ENCODE data around the gene SLC39A11. TPM values are rescaled to one million over a fixed set of nuclear protein-coding genes. Genes with fewer than 3 reads are reported as not detected.

SLC39A11 gene
- total and polyA plus RNA-seq, 2 of the 13 experiments (the other 11 are each of a cell fraction or from before 2014, with no cell fraction given): 17.2 to 31.5 TPM

GRCh38 chr17:72717676-72718075, 374.8 kb downstream of the SLC39A11 start:
- in situ Hi-C loops (cut with HindIII; ENCODE audit: extremely low pct_ligation_motif_present, low pct_unique_long_range_greater_than_20kb): no loop called here
- Histone ChIP-seq H4K20me1 (ENCODE audit: insufficient read depth, low read length) (no peaks in the 10 kb centered on the region), H3K27ac (ENCODE audit: extremely low read length, insufficient read depth, low read length) (no peak overlapping the region), H2AFZ (ENCODE audit: low read length) (no peak overlapping the region), H3K27me3 (ENCODE audit: control insufficient read depth in 1 of 2, insufficient read depth in 2 of 2, low read length in 2 of 2) (no peaks in the 10 kb centered on the region), H3K79me2 (ENCODE audit: insufficient read depth, low read length) (no peaks in the 10 kb centered on the region), H3K9ac (ENCODE audit: insufficient read depth, low read depth, low read length) (no peak overlapping the region), H3K36me3 (replicated peaks in 1 of 2; ENCODE audit: control insufficient read depth in 1 of 2, insufficient read depth in 2 of 2, low read length in 2 of 2) (no peaks in the 10 kb centered on the region), H3K4me2 (ENCODE audit: low read depth, low read length) (no peak overlapping the region), H3K4me3 (replicated peaks in 1 of 3; ENCODE audit: insufficient read depth in 1 of 3, low read depth in 2 of 3, low read length in 3 of 3) (no peak overlapping the region), H3K9me3 (ENCODE audit: low read length) (no peaks in the 10 kb centered on the region), H3K4me1 (ENCODE audit: insufficient read depth, low read length) (peaks cover 39% of the 10 kb centered on the region)
- DNase-seq (ENCODE audit: low spot score) (no peak), ATAC-seq (no peak), FAIRE-seq (no peak)
- ChIA-PET POLR2A (interaction anchor here (1.2 kb wide), 1 partner anchor 34 kb away, joined by 6 read pairs; no protein-coding TSS in a partner anchor), CTCF (ENCODE audit: low intra/inter-chr PET ratio, low total read pairs) (no interaction called here)
- intact Hi-C loops (cut with micrococcal nuclease; ENCODE audit: unreplicated experiment): loop anchor here (2.0 to 5.0 kb wide), 2 partner anchors 55 to 157 kb away; no protein-coding TSS in a partner anchor
- BruUV-seq (replicated peaks): no TSS peak
- no peak for TF ChIP-seq NONO (IDR thresholded peaks at IDR 0.05)
- no peak for TF ChIP-seq NONO (CRISPR knock-in tag; conservative IDR thresholded peaks at IDR 0.05)
- no peak for TF ChIP-seq ZNF274 (CRISPR knock-in tag; IDR thresholded peaks at IDR 0.05)
- no peak for TF ChIP-seq SETDB1 (CRISPR knock-in tag; IDR thresholded peaks at IDR 0.05; ENCODE audit: borderline replicate concordance)
- no peak for TF ChIP-seq PTBP1 (IDR thresholded peaks at IDR 0.05; ENCODE audit: low read depth, low read length, poor library complexity, severe bottlenecking)
- WGBS (ENCODE audit: low lambda C conversion rate): 96% methylated on average over 8 of the region's 8 CpGs

DNA sequence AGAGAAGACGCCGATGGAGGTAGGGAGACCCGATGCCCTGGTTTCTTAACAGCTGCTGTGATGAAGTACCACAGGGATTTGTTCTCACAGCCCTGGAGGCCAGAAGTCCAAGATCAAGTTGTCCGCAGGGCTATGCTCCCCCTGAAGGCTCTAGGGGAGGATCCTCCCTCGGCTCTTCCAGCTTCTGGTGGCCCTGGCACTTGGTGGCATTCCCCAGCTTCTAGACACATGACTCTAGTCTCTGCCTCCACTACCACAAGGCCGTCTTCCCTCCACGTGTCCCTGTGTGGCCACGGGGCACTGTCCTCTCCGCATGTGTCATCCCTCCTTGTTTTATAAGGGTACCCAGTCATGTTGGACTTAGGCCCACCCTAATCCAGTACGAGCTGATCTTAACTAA, 375.2 kb downstream of the SLC39A11 start:
- Histone ChIP-seq H4K20me1 (ENCODE audit: insufficient read depth, low read length) (no peaks in the 10 kb centered on the region), H3K79me2 (ENCODE audit: insufficient read depth, low read length) (no peaks in the 10 kb centered on the region), H3K9me3 (ENCODE audit: low read length) (no peaks in the 10 kb centered on the region), H3K36me3 (replicated peaks in 1 of 2; ENCODE audit: control insufficient read depth in 1 of 2, insufficient read depth in 2 of 2, low read length in 2 of 2) (no peaks in the 10 kb centered on the region), H3K27me3 (ENCODE audit: control insufficient read depth in 1 of 2, insufficient read depth in 2 of 2, low read length in 2 of 2) (no peaks in the 10 kb centered on the region), H3K4me2 (ENCODE audit: low read depth, low read length) (no peak overlapping the region), H3K27ac (ENCODE audit: extremely low read length, insufficient read depth, low read length) (no peak overlapping the region), H3K4me3 (replicated peaks in 1 of 3; ENCODE audit: insufficient read depth in 1 of 3, low read depth in 2 of 3, low read length in 3 of 3) (no peak overlapping the region), H2AFZ (ENCODE audit: low read length) (no peak overlapping the region), H3K9ac (ENCODE audit: insufficient read depth, low read depth, low read length) (no peak overlapping the region), H3K4me1 (ENCODE audit: insufficient read depth, low read length) (peaks cover 35% of the 10 kb centered on the region)
- FAIRE-seq (no peak), DNase-seq (ENCODE audit: low spot score) (no peak), ATAC-seq (no peak)
- BruUV-seq (replicated peaks): no TSS peak
- POLR2A ChIA-PET: interaction anchor here (1.2 to 1.6 kb wide), 3 partner anchors 33 to 85 kb away, joined by 5 to 6 read pairs (median 5); no protein-coding TSS in a partner anchor
- over 99% methylated on average over 9 of the region's 10 CpGs for WGBS (ENCODE audit: low lambda C conversion rate)
- intact Hi-C loops (cut with micrococcal nuclease; ENCODE audit: unreplicated experiment) (loop anchor here (2.0 to 5.0 kb wide), 2 partner anchors 55 to 156 kb away; no protein-coding TSS in a partner anchor), in situ Hi-C loops (cut with HindIII; ENCODE audit: extremely low pct_ligation_motif_present, low pct_unique_long_range_greater_than_20kb) (no loop called here)
- CTCF ChIA-PET (ENCODE audit: low intra/inter-chr PET ratio, low total read pairs): no interaction called here
- TF ChIP-seq GFI1 (CRISPR knock-in tag; IDR thresholded peaks at IDR 0.05; ENCODE audit: borderline replicate concordance) (no peak), EEA1 (CRISPR knock-in tag; IDR thresholded peaks at IDR 0.05; ENCODE audit: borderline replicate concordance) (no peak), HOXA7 (CRISPR knock-in tag; IDR thresholded peaks at IDR 0.05) (no peak), SP2 (CRISPR knock-in tag; IDR thresholded peaks at IDR 0.05) (no peak), ZNF607 (CRISPR knock-in tag; IDR thresholded peaks at IDR 0.05; ENCODE audit: borderline replicate concordance) (no peak), PAXIP1 (CRISPR knock-in tag; conservative IDR thresholded peaks at IDR 0.05) (no peak), ZNF615 (CRISPR knock-in tag; IDR thresholded peaks at IDR 0.05; ENCODE audit: borderline replicate concordance) (no peak), ZNF33B (CRISPR knock-in tag; IDR thresholded peaks at IDR 0.05) (no peak), ZBTB26 (CRISPR knock-in tag; IDR thresholded peaks at IDR 0.05; ENCODE audit: borderline replicate concordance) (no peak)

Measured in HepG2 (cell line).